H1 (cell line): ENCODE results near the gene YWHAB. TPM values are rescaled to one million over a fixed set of nuclear protein-coding genes. Genes with fewer than 3 reads are reported as not detected.

Experiments
- BCL11A ChIP-seq, 2 experiments: IDR thresholded peaks; one replicate each; pipeline ENCODE4 v1.6.1; 2011; ENCODE audit warnings: low read depth in 2 of 2, low read length in 2 of 2, mild to moderate bottlenecking in 2 of 2
- CHD7 ChIP-seq: fragments of 300-600 bp; sonication (generic); IDR thresholded peaks from 2 replicates; pipeline ENCODE4 v1.7.1; 2012; ENCODE audit warnings: low read length, moderate library complexity, mild to moderate bottlenecking, inconsistent platforms; ENCODE audit not compliant: insufficient replicate concordance
- SRF ChIP-seq: IDR thresholded peaks from 2 replicates; pipeline ENCODE4 v1.6.1; 2011; ENCODE audit warnings: mild to moderate bottlenecking, low read depth, low read length, moderate library complexity
- TAF7 ChIP-seq: optimal IDR thresholded peaks from 2 replicates; pipeline ENCODE3; 2011; ENCODE audit warnings: low read depth, mild to moderate bottlenecking, inconsistent platforms, low read length, moderate library complexity, borderline replicate concordance
- USF2 ChIP-seq: IDR thresholded peaks from 2 replicates; pipeline ENCODE4 v1.6.1; 2011; ENCODE audit warnings: low read length, improper control_type of control experiment
- polyA plus RNA-seq, 7 experiments: library from polyadenylated mRNA; depleted of rRNA in 3 of 7; stranded (reverse) in 5 of 7; unstranded in 2 of 7; fragments of >200 nt in 5 of 7; fragments of 200-250 nt in 2 of 7; gene quantifications; 1 replicate in 5 of 7; 2 replicates in 1 of 7; 4 replicates in 1 of 7; pipeline versions ENCODE4 v1.2.1 to v1.2.3, GENCODE V29; 2011 to 2013; ENCODE audit warnings: missing spikeins in 2 of 7, mixed read lengths in 2 of 7
- total RNA-seq: library from RNA; stranded (reverse); fragmentation: NEBNext Ultra II Directional; extraction: Animal tissue kit (Norgen Biotek cat#: 25700); gene quantifications from 2 replicates; pipeline ENCODE4 v1.2.1, GENCODE V29; 2021

The YWHAB gene
- total and polyA plus RNA-seq, 2 of the 8 experiments (the other 6 are each of a cell fraction or from before 2014, with no cell fraction given): 72.9 to 256 TPM

GRCh38 chr20:44946271-44946852 is 60.9 kb downstream of the YWHAB start (continued):
- TF ChIP-seq CHD7 (no peak), TAF7 (no peak), BCL11A (IDR thresholded peaks at IDR 0.05; ENCODE audit: low read depth in 2 of 2, low read length in 2 of 2) (no peak), SRF (no peak), USF2 (no peak)
